Measurements from ENCODE around the gene STRIT1. TPM values are rescaled to one million over a fixed set of nuclear protein-coding genes. Genes with fewer than 3 reads are reported as not detected.

The STRIT1 gene
- total and polyA plus RNA-seq, 10 of the 15 experiments (the other 5 are each of a cell fraction or from before 2014, with no cell fraction given), result not detected

DNA sequence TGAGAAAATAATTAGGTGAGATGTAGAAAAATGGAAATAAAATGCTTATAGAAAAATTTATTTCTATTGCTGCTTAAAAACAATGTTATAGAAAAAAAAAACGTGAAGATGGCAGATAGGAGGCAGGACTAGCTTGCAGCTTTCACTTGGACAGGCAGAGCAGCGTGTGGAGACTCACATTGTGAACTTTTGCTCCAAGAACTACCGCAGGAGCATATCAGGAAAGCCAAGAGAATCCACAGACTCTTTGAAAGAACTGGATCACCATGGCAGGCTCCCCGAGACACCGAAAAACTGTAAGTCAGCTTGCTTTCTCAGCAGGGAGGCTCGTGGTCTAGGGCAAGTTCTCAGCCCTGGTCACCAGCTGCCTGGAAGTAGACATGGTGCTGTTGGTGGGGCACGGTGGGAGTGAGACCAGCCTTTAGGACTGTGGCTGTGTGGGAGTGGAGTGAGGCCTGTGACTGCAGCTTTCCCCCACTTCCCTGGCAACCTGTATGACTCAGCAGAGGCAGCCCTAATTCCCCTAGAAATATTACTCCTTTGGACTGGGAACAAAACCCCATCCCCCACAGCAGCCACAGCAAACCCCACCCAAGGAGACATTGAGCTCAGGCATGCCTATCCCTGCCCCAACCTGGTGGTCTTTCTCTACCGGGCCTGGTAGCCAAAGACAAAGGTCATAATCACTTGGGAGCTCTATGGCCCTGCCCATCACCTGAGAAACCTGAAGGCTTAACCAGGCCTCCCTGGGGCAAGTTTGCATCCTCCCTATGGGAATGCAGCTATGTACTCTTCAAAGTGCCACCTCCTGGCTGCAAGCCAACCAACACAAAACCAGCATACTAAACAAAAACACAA, 22.8 kb downstream of the STRIT1 start:
- Histone ChIP-seq H2AFZ (ENCODE audit: control insufficient read depth, low read depth, low read length) (no peak overlapping the region), H3K4me1 (ENCODE audit: control insufficient read depth, insufficient read depth, low read length) (no peaks in the 10 kb centered on the region), H3K27me3 (replicated peaks in 1 of 2; ENCODE audit: control insufficient read depth in 2 of 2, insufficient read depth in 2 of 2, low read length in 1 of 2) (no peaks in the 10 kb centered on the region), H3K4me2 (ENCODE audit: control insufficient read depth, insufficient read depth) (no peak overlapping the region), H3K79me2 (ENCODE audit: control insufficient read depth, insufficient read depth, low read length) (no peaks in the 10 kb centered on the region), H3K4me3 (no peak overlapping the region), H3K36me3 (ENCODE audit: control insufficient read depth in 2 of 2, insufficient read depth in 2 of 2, low read length in 1 of 2) (no peaks in the 10 kb centered on the region), H3K27ac (ENCODE audit: control insufficient read depth, insufficient read depth) (no peak overlapping the region), H3K9ac (ENCODE audit: control insufficient read depth, insufficient read depth, low read length) (no peak overlapping the region), H3K9me3 (replicated peaks; ENCODE audit: control insufficient read depth, insufficient read depth, low read length) (no peaks in the 10 kb centered on the region), H4K20me1 (ENCODE audit: control insufficient read depth, insufficient read depth) (no peaks in the 10 kb centered on the region)
- SMC1A ChIA-PET (ENCODE audit: uncharacterized antibody, unreplicated experiment), result interaction anchor here (1.2 kb wide), 1 partner anchor 16 kb away, joined by 4 read pairs; no protein-coding TSS in a partner anchor
- in situ Hi-C loops (cut with MboI), result no loop called here
- CTCF ChIA-PET, result no interaction called here
- no peak for FAIRE-seq
- intact Hi-C loops (cut with micrococcal nuclease; ENCODE audit: unreplicated experiment), result no loop called here
- DNase-seq (ENCODE audit: low read depth, low spot score), result no peak
- POLR2A ChIA-PET, result no interaction called here
- no TSS peak for BruUV-seq (replicated peaks)
- TF ChIP-seq MEF2B (IDR thresholded peaks at IDR 0.05; ENCODE audit: partially characterized antibody, poor library complexity, severe bottlenecking) (no peak), ELK1 (IDR thresholded peaks at IDR 0.05; ENCODE audit: low read depth, low read length) (no peak), ZBTB11 (CRISPR knock-in tag; IDR thresholded peaks at IDR 0.05) (no peak), PML (IDR thresholded peaks at IDR 0.05; ENCODE audit: low read length) (no peak), SMARCA5 (IDR thresholded peaks at IDR 0.05) (no peak), TCF7 (IDR thresholded peaks at IDR 0.05; ENCODE audit: borderline replicate concordance) (no peak), HDGF (IDR thresholded peaks at IDR 0.05) (no peak), NR2C2 (IDR thresholded peaks at IDR 0.05; ENCODE audit: borderline replicate concordance, control insufficient read depth, insufficient read length, low read depth) (no peak), RB1 (IDR thresholded peaks at IDR 0.05; ENCODE audit: borderline replicate concordance) (no peak), SUPT20H (IDR thresholded peaks at IDR 0.05; ENCODE audit: borderline replicate concordance, control insufficient read depth, low read depth, low read length) (no peak), CBX5 (IDR thresholded peaks at IDR 0.05; ENCODE audit: low read depth) (no peak), BHLHE40 (IDR thresholded peaks at IDR 0.05; ENCODE audit: borderline replicate concordance in 1 of 2, low read depth in 2 of 2, low read length in 1 of 2) (no peak), FOXK2 (IDR thresholded peaks at IDR 0.05) (no peak), SREBF2 (IDR thresholded peaks at IDR 0.05; ENCODE audit: low read length) (no peak), CBFB (IDR thresholded peaks at IDR 0.05; ENCODE audit: low read depth) (no peak)
- TF ChIP-seq, protein P1, sequence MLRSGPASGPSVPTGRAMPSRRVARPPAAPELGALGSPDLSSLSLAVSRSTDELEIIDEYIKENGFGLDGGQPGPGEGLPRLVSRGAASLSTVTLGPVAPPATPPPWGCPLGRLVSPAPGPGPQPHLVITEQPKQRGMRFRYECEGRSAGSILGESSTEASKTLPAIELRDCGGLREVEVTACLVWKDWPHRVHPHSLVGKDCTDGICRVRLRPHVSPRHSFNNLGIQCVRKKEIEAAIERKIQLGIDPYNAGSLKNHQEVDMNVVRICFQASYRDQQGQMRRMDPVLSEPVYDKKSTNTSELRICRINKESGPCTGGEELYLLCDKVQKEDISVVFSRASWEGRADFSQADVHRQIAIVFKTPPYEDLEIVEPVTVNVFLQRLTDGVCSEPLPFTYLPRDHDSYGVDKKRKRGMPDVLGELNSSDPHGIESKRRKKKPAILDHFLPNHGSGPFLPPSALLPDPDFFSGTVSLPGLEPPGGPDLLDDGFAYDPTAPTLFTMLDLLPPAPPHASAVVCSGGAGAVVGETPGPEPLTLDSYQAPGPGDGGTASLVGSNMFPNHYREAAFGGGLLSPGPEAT (IDR thresholded peaks at IDR 0.05; ENCODE audit: low read depth), result no peak
- TF ChIP-seq, protein P2, sequence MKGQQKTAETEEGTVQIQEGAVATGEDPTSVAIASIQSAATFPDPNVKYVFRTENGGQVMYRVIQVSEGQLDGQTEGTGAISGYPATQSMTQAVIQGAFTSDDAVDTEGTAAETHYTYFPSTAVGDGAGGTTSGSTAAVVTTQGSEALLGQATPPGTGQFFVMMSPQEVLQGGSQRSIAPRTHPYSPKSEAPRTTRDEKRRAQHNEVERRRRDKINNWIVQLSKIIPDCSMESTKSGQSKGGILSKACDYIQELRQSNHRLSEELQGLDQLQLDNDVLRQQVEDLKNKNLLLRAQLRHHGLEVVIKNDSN (IDR thresholded peaks at IDR 0.05; ENCODE audit: borderline replicate concordance, extremely low read length, insufficient read depth, low read depth, low read length), result no peak
- ATAC-seq, result no peak
- WGBS (ENCODE audit: insufficient coverage, insufficient replicate concordance, low lambda C conversion rate, missing lambda C conversion rate), result 8% methylated on average over 8 of the region's 8 CpGs
- RAD21 ChIA-PET (ENCODE audit: unreplicated experiment), result no interaction called here
